Stimulated activated CD4-positive, alpha-beta T cell treated with anti-CD3 and anti-CD28 coated beads, Interleukin-2, amount 100 ng/mL, for 4 hours (primary cell): ENCODE measurements around the gene WDFY1.

ENCODE experiments used
- DNase-seq: peaks from one replicate; pipeline ENCODE4 v3.0.0-alpha.2; 2020; ENCODE audit warnings: low read depth

WDFY1 gene

GRCh38 chr2:223930103-223930976 is 14.8 kb downstream of the WDFY1 start:
- DNase-seq, result no peak

- no peak for DNase-seq
Measured at GRCh38 chr2:223929571-223930102, 15.5 kb downstream of the WDFY1 start.

- DNase-seq, result no peak
Measured at GRCh38 chr2:223928113-223929006, 16.8 kb downstream of the WDFY1 start.

GRCh38 chr2:223925106-223925505 is 20.0 kb downstream of the WDFY1 start:
- DNase-seq, result no peak

- DNase-seq, result no peak
Measured at GRCh38 chr2:223923976-223924375, 21.2 kb downstream of the WDFY1 start.

- DNase-seq, result no peak
Measured at GRCh38 chr2:223922308-223922707, 22.8 kb downstream of the WDFY1 start.

GRCh38 chr2:223921204-223921603 is 23.9 kb downstream of the WDFY1 start:
- DNase-seq, result no peak

- no peak for DNase-seq
Measured at GRCh38 chr2:223920109-223920508, 25.0 kb downstream of the WDFY1 start.

GRCh38 chr2:223918671-223919134 is 26.4 kb downstream of the WDFY1 start:
- DNase-seq, result no peak

GRCh38 chr2:223916181-223916920 is 28.8 kb downstream of the WDFY1 start:
- DNase-seq, result no peak

- no peak for DNase-seq
Measured at GRCh38 chr2:223915071-223915470, 30.1 kb downstream of the WDFY1 start.

- DNase-seq, result no peak
Measured at GRCh38 chr2:223914324-223914723, 30.8 kb downstream of the WDFY1 start.

GRCh38 chr2:223909001-223909741 is 36.0 kb downstream of the WDFY1 start:
- no peak for DNase-seq

- no peak for DNase-seq
Measured at GRCh38 chr2:223908304-223908998, 36.7 kb downstream of the WDFY1 start.

GRCh38 chr2:223905996-223906395 is 39.1 kb downstream of the WDFY1 start:
- DNase-seq, result no peak

- DNase-seq, result no peak
Measured at GRCh38 chr2:223901854-223902253, 43.3 kb downstream of the WDFY1 start.

- DNase-seq, result no peak
Measured at GRCh38 chr2:223901311-223901710, 43.8 kb downstream of the WDFY1 start.

- no peak for DNase-seq
Measured at GRCh38 chr2:223900531-223900930, 44.6 kb downstream of the WDFY1 start.

- DNase-seq, result no peak
Measured at GRCh38 chr2:223900066-223900465, 45.1 kb downstream of the WDFY1 start.

GRCh38 chr2:223897669-223898330 is 47.3 kb downstream of the WDFY1 start:
- no peak for DNase-seq
